ENCODE data around the gene ALG9.

Gene ALG9

DNA sequence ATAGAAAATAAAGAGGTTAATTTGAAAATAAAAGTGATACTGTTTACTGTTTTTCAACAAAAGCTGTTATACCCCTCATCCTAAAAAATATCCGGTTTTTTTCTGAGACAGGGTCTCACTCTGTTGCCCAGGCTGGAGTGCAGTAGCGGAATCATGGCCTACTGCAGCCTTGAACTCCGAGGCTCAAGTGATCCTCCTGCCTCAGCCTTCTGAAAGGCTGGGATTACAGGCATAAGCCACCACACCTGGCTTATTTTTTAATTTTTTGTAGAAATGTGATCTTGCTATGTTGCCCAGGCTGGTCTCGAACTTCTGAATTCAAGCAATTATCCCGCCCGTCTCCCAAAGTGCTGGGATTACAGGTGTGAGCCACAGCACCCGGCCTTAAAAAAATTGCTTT, 35.7 kb downstream of the ALG9 start:
- DNase-seq (ENCODE audit: low read depth in 3 of 3): no peak

- DNase-seq (ENCODE audit: low read depth in 3 of 3): no peak
Observed at GRCh38 chr11:111834432-111835163, 36.8 kb downstream of the ALG9 start.

GRCh38 chr11:111833524-111833923, 37.9 kb downstream of the ALG9 start:
- no peak for DNase-seq (ENCODE audit: low read depth in 3 of 3)

DNA sequence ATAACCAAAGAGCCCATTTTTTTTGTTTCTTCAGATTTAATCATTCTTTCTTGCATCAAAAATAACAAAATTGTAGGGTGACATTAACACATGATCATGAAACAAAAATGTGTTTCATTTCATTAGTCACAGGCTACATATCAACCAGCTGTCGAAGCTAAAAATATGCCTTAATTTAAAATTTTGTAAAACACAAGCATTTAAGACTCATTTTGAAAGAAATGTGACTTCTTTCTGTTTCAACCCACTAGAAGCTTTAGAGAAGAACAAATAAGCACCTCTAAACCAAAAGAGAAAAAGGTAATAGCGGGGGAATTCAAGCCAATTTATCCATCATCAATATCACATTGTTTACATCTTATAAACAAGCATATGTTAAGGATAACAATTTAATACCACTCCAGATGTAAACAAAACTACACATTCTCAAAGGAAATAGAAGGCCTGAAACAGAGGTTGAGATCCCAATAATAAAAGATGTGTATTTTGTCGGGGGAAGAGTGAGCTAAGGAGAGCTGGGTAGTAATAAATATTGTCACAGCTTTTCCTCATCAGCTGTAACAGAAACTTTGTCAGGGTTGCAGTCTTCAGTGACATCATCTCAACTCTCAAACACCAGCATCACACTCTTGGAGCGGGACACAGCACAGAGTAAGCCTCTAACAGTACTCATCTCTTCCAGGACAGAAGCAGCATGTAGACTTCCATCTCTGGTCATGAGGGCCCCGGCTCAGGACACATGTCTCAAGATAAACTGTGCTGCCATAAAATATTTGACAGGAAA, 42.0 kb downstream of the ALG9 start:
- no peak for DNase-seq (ENCODE audit: low read depth in 3 of 3)

GRCh38 chr11:111826322-111826950, 44.9 kb downstream of the ALG9 start:
- no peak for DNase-seq (ENCODE audit: low read depth in 3 of 3)

DNA sequence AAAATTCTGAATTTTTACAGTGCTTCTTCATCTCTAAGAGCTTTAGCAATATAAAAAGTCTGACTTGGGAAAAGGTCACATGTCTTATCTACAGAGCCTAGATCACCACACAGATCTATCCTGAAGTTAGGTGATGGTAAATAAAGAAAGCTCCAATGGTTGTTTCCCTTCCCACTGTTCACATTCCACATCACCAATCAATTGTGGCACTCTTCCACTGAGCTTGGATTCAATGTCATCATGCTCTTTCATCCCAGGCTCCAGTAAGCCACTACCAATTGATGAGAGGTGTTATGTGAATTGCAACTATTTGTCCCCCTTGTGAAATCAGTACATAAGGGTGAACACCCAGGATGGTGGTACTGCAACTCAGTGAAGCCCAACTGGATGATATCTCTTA, 47.8 kb downstream of the ALG9 start:
- DNase-seq (ENCODE audit: low read depth in 3 of 3): no peak

DNA sequence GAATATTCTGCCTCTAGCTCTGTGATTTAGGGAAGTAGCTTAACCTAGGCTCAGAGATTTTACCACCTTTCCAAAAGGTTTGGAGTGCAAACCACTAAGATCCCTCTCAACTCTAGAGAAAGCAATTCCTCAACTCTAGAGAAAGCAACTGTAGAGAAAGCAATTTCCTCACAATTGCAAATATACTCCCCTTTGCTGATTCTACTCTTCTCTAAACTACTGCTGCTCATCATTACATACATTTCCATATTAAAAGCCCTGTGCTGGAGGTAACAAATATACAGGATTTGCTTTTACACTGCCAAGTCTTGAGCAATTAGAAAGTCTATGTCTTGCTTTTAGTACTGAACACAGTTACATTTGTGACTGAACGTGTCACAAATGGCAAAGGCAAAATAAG, 48.2 kb downstream of the ALG9 start:
- no peak for DNase-seq (ENCODE audit: low read depth in 3 of 3)

GRCh38 chr11:111819829-111820237, 51.5 kb downstream of the ALG9 start:
- no peak for DNase-seq (ENCODE audit: low read depth in 3 of 3)

DNA sequence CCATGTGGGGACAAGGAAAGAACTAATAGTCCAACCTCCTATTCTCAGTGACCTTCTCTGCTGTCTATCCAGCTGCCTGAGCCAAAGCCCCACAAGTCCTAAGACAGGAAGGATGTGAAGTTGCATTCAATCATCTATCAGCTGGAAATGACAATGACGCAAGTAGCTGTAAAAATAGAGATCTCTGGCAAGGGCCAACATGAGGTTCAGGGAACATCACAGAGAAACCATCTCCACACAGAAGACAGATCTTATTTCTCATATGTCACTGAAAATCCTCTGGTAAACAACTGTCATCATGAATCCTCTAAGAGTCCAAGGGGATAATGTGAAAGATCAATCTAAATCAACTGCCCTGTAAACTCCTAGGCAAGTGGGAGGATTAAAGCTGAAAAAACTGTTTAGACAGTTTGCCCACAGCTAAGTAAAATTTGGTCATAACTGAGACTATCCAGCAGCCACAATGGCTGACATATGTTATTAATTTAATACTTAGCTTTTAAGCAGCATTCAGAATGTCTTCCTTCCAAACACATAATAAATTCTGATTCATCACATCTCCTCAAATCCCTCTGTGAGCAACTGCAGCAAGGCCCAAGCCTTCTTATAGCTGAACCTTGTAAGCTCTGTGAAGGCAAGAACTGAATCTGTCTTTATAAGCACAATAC, 52.1 kb downstream of the ALG9 start:
- no peak for DNase-seq (ENCODE audit: low read depth in 3 of 3)

GRCh38 chr11:111815489-111815888, 55.9 kb downstream of the ALG9 start:
- no peak for DNase-seq (ENCODE audit: low read depth in 3 of 3)

DNA sequence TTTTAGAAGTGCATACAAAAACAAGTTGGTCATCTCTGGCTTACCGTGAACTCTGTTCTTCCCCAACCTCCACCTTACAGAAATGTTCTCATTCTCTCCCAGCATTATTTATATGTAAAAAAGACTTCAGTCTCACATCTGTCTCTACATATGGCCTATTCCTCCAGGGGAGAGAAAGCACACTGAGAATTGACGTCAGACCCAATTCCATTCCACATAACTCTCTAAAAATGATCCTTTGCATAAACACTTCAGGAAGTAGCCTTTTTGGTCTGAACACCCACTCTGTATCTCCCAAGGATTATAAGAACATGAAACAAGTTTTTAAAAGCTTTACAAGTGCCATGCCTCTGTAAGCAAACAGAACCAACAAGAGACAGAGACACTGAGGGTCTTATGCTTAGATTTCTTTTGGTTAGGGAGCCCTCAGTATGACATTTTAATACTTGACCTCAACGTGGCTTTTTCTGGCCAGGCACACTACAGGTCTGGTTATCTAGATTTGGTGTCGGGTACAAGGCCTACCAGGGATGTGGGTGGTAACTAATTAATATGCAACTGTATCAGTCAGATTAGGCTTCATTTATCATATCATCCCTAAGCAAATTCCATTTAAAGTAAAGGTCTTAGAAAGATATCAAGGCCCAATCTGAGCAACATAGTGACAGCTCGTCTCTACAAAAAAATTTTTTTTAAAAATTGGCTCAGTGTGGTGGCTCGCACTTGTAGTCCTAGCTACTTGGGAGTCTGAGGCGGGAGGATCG, 56.6 kb downstream of the ALG9 start:
- no peak for DNase-seq (ENCODE audit: low read depth in 3 of 3)

GRCh38 chr11:111814106-111814505, 57.3 kb downstream of the ALG9 start:
- DNase-seq (ENCODE audit: low read depth in 3 of 3): no peak

DNA sequence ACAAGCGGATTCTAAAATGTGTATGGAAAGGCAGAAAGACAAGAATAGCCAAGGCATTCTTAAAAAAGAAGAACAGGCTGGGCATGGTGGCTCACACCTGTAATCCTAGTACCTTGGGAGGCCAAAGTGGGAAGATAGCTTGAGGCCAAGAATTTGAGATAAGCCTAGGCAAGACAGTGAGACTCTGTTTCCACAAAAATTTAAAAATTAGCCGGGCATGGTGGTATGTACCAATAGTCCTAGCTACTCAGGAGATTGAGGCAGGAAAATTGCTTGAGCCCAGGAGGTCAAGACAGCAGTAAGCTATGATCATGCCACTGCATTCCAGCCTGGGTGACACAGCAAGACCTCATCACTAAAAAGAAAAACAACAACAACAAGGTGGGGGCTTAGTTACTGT, 59.2 kb downstream of the ALG9 start:
- no peak for DNase-seq (ENCODE audit: low read depth in 3 of 3)

DNA sequence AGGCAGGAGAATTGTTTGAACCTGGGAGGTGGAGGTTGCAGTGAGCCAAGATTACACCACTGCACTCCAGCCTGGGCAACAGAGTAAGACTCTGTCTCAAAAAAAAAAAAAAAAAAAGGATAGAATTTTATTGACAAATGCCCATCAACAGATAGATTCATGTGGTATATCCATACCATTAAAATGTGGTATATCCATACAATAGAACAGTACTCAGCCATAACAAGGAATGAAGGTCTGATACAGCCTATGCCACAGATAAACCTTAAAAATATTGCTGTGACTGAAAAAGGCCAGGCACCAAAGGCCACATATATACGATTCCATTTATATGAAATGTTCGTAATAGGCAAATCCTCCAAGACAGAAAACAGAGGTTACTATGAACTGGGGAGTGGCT, 59.9 kb downstream of the ALG9 start:
- DNase-seq (ENCODE audit: low read depth in 3 of 3): no peak

GRCh38 chr11:111808834-111809233, 62.5 kb downstream of the ALG9 start:
- no peak for DNase-seq (ENCODE audit: low read depth in 3 of 3)

- no peak for DNase-seq (ENCODE audit: low read depth in 3 of 3)
Observed at GRCh38 chr11:111808063-111808588, 63.3 kb downstream of the ALG9 start.

- no peak for DNase-seq (ENCODE audit: low read depth in 3 of 3)
Observed at GRCh38 chr11:111807076-111807475, 64.3 kb downstream of the ALG9 start.

- no peak for DNase-seq (ENCODE audit: low read depth in 3 of 3)
Observed at GRCh38 chr11:111801135-111801534, 70.2 kb downstream of the ALG9 start.

DNA sequence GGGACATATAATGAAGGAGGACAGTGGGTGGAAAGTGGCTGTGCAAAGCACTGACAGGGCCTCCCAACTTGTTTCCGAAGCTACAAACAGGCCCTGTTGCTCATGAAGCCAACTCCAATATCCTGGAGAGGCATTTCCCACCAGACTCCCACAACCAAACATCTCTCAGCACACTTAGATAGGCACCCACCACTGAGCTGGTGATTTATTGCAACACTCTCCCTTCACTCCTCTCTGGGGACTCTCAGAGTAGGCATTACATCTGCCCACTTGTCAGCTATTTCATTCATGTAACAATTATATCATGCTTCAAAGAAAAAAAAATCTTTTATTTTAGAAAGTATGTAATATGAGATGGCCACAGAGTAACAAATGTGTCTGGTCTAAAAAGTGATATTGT, 73.1 kb downstream of the ALG9 start:
- no peak for DNase-seq (ENCODE audit: low read depth in 3 of 3)

- no peak for DNase-seq (ENCODE audit: low read depth in 3 of 3)
Observed at GRCh38 chr11:111797145-111797581, 74.2 kb downstream of the ALG9 start.

DNA sequence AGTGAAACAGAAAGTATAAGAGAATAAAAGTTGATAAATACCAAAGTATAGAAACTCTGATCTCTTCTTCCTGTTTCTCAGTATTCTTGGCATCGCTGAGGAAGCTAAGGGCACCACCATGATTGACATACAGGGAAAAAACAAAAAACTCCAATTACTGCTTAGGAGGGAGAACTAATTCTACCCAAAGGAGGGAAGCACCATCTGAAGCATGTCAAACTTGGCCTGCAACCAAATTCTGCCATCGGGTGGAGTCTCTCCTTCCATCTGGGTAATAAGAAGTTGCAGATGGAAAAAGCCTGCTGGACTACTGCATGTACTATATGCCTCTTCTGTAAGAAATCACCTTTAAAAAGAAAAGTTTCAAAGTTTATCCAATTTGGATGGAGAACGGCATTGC, 74.7 kb downstream of the ALG9 start:
- no peak for DNase-seq (ENCODE audit: low read depth in 3 of 3)

Measured in stimulated activated CD4-positive, alpha-beta T cell treated with anti-CD3 and anti-CD28 coated beads, TNF-alpha, amount 100 ng/mL, for 24 hours (primary cell).